NCI-H1105 (cell line): ENCODE data around the gene MUC4.
"Not testable (repeated sequence)": the region's sequence is repeated elsewhere in the genome, so short reads cannot be mapped to it uniquely, and the experiment has no call there.

Experiments used
- DNase-seq: peaks from one replicate; lab custom pipeline; 2025; lab: John Stamatoyannopoulos, UW

Gene MUC4

DNA sequence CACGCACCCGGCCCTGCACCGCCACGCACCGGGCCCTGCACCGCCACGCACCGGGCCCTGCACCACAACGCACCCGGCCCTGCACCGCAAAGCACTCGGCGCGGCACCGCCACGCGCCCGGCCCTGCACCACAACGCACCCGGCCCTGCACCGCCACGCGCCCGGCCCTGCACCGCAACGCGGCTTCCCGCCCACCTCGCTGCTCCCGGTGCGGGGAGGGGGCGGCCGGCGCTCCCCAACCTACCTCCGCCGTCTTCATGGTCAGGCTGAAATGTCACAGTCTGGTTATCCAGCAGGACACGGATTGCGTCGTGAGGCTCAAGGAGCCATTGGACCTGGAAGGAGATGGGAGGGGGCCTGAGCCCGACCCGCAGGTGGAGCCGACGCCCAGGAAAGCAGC, 49.1 kb downstream of the MUC4 start:
- no peak for DNase-seq

DNA sequence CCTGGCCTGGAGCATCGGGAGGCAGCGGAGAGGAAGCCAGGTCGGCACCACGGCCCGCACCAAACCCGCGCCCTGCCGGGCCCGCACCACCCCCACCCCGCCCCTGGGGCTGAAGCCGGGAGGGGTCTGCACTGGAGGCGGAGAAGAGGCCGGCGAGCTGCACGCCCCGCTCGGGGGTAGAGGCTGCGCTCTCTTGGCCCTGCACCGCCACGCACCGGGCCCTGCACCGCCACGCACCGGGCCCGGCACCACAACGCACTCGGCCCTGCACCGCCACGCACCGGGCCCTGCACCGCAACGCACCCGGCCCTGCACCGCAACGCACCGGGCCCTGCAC, 49.5 kb downstream of the MUC4 start:
- no peak for DNase-seq

DNA sequence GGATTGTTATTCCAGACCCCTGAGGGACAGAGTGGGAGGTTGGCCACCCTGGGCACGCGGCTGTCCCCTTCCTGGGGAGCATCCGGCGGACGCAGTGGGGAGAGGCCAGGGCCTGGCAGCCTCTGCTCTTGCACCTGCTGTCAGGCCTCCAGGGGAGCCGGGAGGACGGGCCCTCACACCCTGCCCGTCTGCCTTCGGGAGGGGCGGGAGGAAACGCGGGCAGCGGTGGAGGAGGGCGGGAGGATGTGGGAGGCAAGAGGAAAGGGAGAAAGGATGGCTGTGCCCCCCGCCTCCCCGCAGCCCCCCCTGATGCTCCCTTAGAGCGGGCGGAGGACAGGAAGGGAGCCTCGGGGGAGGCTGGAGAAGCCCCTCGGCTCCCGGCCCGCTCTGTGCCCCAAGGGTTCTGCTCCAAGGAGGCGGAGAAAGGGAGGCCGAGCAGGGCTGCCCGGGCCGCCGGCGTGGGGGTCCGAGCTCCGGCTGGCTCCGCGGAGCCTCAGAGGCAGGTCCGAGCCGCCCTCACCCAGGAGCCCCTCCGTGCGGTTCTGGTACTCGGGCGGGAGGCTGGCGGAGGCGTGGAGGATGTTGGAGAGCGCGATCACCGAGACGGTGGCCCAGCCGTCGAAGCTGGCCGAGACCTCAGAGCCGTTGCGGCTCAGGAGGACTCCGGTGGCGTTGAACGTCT, 50.0 kb downstream of the MUC4 start:
- DNase-seq = no peak

DNA sequence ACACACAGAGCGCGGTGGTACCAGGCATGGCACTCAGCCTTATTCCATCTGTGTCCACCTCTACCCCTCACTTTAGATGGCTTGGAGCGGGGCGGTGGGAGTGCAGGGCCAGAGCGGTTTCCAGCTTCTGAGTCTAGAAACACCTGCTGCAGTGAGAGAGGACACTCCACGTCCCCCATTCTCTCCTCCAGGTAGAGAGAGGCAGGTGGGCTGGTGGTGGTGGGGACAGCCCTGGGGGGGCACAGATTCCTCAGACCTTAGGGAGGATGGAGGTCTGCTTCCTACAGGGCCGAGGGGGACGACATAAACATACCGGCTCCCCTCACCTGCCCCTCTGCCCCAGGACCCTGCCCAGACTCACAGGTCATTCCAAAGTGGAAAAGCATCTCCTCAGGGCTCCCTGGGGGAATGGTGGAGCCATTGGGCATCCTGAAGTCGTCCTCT, 50.6 kb downstream of the MUC4 start:
- DNase-seq = no peak

DNA sequence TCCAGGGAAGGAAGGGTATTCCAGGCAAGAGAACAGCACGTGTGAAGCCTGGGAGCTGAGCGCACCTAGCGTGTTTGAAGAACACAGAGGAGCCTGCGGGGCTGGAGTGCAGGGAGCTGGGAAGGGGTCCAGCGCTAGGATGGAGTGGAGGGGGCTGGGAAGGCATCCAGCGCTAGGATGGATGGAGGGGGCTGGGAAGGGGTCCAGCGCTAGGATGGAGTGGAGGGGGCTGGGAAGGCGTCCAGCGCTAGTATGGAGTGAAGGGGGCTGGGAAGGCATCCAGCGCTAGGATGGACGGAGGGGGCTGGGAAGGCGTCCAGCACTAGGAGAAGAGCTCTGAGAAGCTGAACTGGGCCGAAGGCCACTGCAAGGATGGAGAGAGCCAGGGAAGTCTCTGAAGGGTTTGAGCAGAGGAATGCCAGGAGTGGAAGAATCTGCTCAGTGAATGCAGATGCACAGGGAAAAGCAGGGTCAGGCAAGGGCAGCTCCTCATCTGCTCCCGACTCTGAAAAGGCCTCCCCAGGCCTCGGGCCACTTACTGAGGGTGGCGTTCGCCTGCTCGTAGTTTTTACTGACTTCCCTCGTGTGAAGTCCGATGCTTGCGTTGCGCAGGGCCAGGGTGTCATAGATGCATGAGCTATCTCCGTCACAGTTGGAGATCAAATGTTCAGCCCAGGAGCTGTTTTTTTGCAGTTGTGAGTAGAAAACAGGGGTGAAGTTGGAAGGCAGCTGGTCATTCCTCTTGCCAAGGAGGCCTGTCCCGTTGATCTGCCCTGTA, 51.2 kb downstream of the MUC4 start:
- DNase-seq = peak; percentile 98

- DNase-seq = no peak
These were observed 52.9 kb downstream of the MUC4 start for GRCh38 chr3:195758721-195759353.

GRCh38 chr3:195757827-195758226, 53.9 kb downstream of the MUC4 start:
- no peak for DNase-seq

DNA sequence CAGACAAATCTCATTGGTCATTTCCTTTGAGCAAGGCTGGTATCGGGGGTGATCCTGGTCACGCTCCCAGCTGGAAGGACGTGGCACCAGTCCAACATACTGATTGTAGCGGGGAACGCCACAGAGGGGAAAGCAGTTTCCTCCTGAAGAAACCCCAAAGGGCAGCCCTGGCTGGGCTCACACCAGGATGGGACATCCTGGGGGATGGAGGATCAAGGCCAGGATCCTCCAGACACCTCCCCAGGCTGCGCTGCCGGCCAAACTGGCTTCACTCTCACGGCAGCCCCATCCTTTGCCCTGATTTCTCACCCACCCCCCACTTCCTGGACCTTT, 54.3 kb downstream of the MUC4 start:
- DNase-seq = no peak

DNA sequence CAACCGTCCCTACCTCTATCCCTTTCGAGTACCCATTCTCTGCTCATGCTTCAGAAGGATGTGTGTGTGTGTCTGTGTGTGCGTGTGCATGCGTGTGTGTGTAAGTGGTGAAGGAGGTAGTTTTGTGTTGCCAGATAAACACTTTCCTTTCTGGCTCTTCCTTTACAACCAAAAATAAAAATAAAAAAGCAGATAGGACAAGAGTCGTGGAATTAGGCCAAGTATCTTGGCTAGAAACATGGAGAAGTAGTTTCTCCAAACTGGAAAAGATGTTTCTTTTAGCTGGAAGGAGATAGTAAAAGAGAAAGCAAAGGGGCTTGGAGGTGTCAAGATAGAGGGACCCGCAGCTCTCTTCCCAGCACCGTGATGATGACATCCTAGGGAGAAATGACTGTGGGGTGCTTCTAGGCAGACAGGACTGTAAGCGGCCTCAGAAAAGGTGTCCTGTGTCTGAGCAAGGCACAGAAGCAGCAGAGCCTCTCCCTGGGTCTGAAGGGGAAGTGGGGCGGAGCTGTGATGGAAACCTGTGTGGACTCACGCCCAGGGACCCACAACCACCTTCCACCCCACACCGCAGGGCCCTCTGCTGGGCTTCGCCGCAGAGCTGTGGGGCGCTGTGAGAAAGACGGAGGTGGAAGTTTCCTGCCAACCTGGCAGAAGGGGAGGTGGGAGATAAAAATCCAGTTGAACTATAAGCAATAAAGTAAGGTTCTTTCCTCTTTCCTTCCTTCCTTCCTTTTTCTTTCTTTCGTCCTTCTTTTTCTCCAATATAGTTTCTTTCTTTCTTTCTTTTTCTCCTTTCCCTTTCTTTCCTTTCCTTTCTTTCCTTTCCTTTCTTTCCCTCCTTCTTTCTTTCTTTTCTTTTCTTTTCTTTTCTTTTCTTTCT, 55.7 kb downstream of the MUC4 start:
- no peak for DNase-seq

DNA sequence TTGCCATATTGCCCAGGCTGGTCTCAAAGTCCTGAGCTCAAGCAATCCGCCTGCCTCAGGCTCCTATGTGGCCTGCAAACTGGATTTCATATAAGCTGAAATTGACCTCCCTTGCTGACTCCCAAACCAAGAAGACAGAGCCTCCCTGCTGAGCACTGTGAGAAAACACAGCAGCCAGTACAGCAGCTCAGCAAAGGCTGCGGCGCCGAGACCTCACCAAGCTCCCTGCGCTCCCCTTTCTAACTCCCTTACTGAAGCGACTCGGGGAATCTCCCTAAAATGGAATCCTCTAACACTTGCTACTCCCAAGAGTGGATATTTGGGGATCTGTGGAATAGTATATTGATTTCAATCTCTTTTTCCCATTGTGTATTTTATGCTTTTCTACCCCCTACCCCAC, 56.3 kb downstream of the MUC4 start:
- no peak for DNase-seq

DNA sequence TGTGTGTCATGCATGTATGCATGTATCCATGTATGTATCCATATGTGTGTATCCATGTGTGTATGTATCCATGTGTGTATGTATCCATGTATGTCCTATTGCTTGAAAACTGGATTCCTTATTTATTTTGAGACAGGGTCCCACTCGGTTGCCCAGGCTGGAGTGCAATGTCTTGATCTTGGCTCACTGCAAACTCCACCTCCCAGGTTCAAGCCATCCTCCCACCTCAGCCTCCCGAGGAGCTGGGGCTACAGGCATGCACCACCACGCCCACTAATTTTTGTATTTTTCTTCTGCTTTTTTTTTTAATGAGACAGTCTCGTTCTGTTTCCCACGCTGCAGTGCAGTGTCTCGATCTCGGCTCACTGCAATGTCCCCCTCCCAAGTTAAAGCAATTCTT, 56.8 kb downstream of the MUC4 start:
- no peak for DNase-seq

- DNase-seq = no peak
These were observed 57.6 kb downstream of the MUC4 start for GRCh38 chr3:195754141-195754540.

DNA sequence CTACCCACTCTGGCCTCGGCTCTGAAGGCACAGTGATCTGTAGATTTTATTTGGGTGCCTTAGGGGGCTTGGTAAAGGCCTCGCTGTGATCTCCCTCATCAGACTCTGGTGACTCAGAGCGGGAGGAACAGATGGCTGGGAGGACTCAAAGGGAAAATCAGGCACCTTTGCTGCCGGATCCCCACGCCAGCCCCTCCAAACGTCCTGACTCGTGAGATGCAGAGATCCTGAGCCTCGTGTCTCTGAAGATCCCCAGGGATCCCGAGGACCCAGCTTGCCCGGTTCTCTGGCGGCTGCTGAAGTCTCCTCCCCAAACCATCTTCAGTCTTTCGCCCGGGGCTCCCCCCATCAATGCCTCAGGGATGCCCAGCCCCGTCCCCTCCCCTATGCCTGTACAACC, 58.1 kb downstream of the MUC4 start:
- no peak for DNase-seq

DNA sequence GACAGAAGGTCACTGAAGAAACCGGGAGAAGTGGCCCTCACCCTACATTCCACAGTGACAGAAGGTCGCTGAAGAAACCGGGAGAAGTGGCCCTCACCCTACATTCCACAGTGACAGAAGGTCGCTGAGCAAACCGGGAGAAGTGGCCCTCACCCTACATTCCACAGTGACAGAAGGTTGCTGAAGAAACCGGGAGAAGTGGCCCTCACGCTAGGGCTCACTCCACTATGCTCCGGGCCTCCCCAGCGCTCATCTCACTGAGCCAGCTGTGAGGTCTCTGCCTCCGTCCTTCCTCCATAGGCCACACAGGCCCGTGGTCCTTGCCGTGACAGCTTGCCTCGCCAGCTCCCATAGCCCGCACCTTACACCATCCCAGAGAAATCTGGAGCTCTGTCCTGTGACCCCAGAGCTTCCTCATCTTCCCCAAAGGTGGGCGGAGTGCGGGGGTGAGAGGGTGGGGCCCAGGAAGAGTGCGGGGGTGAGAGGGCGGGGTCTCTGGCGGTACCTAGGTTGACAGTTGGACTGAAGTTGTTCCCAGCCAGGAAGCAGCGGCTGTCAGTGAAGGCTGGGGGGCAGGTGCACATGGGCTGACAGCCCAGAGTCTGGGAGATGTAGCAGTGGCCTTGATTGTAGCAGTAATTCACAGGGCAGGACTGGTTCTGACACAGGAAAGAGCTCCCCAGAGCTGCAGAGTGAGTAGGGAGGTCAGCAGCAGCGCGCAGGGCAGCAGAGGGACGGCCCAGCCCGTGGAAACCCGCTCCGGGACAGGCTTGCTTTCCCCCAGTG, 59.0 kb downstream of the MUC4 start:
- no peak for DNase-seq

GRCh38 chr3:195752066-195752465, 59.7 kb downstream of the MUC4 start:
- DNase-seq = no peak

DNA sequence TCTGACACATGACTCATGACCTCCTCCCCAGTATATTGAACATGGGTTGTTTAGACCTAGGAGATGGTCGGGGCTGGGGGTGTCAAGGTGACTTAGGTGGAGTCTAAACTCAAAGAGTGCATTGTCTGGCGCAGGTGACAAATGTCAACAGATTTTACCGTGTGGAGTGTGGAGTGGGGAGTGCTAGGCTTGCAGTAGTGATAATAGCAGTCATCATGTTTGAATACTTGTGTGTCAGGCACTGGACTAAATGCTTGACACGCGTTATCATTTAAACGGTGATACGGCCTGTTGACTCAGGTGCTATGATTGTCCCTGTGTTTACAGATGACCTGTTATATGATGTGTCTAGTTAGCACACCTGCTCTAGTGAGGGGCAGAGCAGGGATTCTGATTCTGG, 60.2 kb downstream of the MUC4 start:
- no peak for DNase-seq

DNA sequence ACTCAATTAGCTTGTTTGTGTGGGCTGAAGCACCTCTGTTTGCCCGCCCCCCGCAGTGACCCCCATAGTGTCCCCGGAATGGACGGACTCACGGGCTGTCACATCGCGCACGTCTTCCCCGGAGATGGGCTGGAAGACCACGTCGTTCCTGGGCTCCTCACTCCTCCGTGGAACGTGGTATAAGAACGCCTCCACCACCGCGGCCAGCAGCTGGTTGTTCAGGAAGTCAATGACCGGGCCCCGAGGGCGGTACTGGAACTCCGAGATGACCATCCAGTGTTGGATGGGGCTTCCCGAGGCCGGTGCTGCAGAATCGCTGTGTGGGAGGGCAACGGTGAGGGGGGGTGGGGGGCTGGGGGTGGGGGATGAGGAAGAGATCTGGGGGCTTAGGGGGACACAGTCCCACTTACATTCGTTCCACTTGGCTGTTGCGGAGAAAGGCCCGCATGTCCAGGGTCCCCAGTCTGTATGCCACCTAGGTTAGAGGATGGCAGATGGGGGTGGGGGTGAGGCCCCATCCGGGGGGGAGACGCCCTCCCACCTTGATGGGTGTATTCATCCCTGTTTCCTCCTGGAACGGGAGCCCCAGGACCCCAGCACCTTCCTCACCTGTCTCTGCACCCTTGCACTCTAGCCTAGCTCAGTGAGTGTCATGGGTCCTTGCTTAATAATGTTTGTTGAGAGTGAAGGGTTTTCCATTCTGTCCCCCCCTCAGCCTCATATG, 60.8 kb downstream of the MUC4 start:
- DNase-seq = no peak

DNA sequence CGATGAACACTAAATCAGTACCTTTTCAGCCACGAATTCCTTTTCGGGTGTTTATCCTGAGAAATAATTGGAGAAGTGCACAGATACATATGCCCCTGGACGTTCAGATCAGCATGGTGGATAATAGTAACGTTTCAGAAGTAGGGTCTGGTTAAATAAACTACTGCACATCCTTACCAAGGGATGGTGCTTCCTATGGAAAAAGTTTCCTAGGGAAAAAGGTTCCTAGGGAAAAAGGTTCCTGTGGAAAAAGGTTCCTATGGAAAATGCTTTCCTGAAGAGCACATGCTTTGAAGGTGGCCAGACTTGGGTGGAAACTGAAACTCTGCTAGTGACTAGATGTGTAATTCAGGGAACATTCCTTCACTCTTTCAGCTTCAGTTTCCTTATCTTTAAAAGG, 62.6 kb downstream of the MUC4 start:
- not testable (repeated sequence) for DNase-seq

DNA sequence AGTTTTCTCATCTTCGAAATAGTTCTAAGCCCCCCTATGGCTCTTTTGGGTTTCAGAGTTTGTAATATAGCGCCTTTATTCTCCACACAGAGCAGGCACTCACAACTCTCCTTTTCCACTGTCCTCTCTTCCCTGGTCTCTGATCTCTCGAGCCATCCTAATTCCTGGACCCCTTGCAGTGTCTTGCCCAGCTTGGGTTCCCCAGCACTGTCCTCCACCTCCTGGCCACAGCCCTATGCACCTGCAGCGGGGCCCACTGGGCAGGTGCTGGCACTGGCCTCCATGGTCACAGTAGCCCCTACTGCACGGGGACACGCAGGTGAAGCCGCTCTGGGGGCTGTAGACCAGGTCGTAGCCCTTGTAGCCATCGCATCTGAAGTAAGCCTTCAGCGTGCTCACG, 63.1 kb downstream of the MUC4 start:
- DNase-seq = no peak

DNA sequence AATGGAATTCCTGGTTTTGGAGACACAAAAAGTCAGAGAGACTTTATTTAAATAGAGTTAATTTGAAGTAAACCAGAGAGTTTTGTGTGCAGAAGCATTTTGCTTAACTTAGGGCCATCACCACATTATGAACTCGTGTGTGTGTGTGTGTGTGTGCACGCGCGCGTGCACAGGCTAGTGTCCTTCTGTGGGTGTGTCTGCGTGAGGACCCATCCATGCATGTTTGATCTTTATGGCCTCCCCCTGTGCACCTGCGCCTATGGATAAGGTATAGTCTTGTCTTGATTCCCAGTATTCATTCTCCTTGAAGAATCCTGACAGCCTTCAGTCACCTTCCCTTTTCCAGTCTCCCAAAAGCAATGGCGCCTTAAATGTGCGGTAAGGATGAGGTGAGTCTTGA, 65.0 kb downstream of the MUC4 start:
- no peak for DNase-seq

DNA sequence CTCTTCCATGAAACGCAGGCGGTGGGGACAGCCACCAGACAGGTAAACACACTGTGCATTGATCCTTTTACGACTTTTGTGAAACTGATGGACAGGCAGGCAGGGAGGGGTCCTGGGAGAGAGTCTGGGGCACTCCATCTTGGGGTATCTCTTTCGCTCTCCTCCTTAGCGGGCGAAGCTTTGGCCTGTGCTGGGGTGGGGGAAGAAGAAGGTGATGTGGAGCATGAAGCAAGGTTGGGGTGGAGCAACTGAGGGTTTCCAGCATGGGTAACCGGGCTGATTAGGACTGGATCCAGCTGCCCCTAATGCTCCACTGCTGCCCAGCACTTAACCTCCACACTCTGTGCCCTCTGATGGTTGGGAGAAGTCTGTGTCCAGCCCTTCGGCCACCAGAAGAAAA, 65.4 kb downstream of the MUC4 start:
- no peak for DNase-seq
